ENCODE data around the gene RDX.

- TF ChIP-seq ATF7 (IDR thresholded peaks at IDR 0.05) (no peak), CEBPZ (IDR thresholded peaks at IDR 0.05; ENCODE audit: borderline replicate concordance, low read depth, low read length) (no peak), CHD2 (IDR thresholded peaks at IDR 0.05; ENCODE audit: low read depth, low read length) (no peak), PRMT5 (CRISPR knock-in tag; IDR thresholded peaks at IDR 0.05) (no peak), JUN (IDR thresholded peaks at IDR 0.05; ENCODE audit: borderline replicate concordance, low read depth, low read length) (no peak), JUN (CRISPR knock-in tag; IDR thresholded peaks at IDR 0.05; ENCODE audit: borderline replicate concordance) (no peak), BHLHE40 (IDR thresholded peaks at IDR 0.05; ENCODE audit: low read length) (no peak), CREB1 (IDR thresholded peaks at IDR 0.05) (no peak), CREB1 (CRISPR knock-in tag; IDR thresholded peaks at IDR 0.05) (no peak), PHB (CRISPR knock-in tag; IDR thresholded peaks at IDR 0.05) (no peak), YY1 (IDR thresholded peaks at IDR 0.05; ENCODE audit: borderline replicate concordance in 1 of 3, control insufficient read depth in 1 of 3, extremely low read depth in 1 of 3, insufficient read depth in 3 of 3, insufficient read length in 1 of 3, insufficient replicate concordance in 2 of 3, low read depth in 1 of 3, low read length in 2 of 3) (no peak), PHF8 (IDR thresholded peaks at IDR 0.05; ENCODE audit: borderline replicate concordance, low read length) (no peak), ATF3 (IDR thresholded peaks at IDR 0.05) (no peak), ATF3 (CRISPR knock-in tag; conservative IDR thresholded peaks at IDR 0.05) (no peak), MAFK (IDR thresholded peaks at IDR 0.05; ENCODE audit: low read length) (no peak), MECOM (CRISPR knock-in tag; IDR thresholded peaks at IDR 0.05) (no peak), CTCF (IDR thresholded peaks at IDR 0.05 in 2 of 3, conservative IDR thresholded peaks at IDR 0.05 in 1 of 3; ENCODE audit: insufficient read depth in 2 of 3, low read depth in 1 of 3, low read length in 3 of 3) (no peak)
Observed at GRCh38 chr11:110312670-110313069, 16.3 kb upstream of the RDX start.

All from K562 (cell line).